DMS53 treated with DMSO at 0.1 percent for 48 hours (cell line): ENCODE measurements around the gene GRIK4.
A peak's percentile ranks its signal among the peaks of the same experiment; 100 is the strongest.

Experiments used
- DNase-seq: peaks from one replicate; lab custom pipeline; 2025; ENCODE audit not compliant: unreplicated experiment; lab: John Stamatoyannopoulos, UW

The GRIK4 gene

GRCh38 chr11:120869516-120870011, 358.0 kb downstream of the GRIK4 start:
- DNase-seq: no peak

GRCh38 chr11:120871194-120871593, 359.6 kb downstream of the GRIK4 start:
- DNase-seq: no peak

GRCh38 chr11:120871924-120872323, 360.4 kb downstream of the GRIK4 start:
- DNase-seq: no peak

- DNase-seq: no peak
These were observed 362.6 kb downstream of the GRIK4 start for GRCh38 chr11:120873966-120874735.

GRCh38 chr11:120875986-120876385, 364.4 kb downstream of the GRIK4 start:
- DNase-seq: no peak

- peak; percentile 51 for DNase-seq
These were observed 366.3 kb downstream of the GRIK4 start for GRCh38 chr11:120877746-120878365.

- no peak for DNase-seq
These were observed 367.2 kb downstream of the GRIK4 start for GRCh38 chr11:120878781-120879180.

GRCh38 chr11:120880498-120881175, 369.1 kb downstream of the GRIK4 start:
- no peak for DNase-seq

- no peak for DNase-seq
These were observed 370.0 kb downstream of the GRIK4 start for GRCh38 chr11:120881596-120881995.

- no peak for DNase-seq
These were observed 370.6 kb downstream of the GRIK4 start for GRCh38 chr11:120882175-120882574.

- no peak for DNase-seq
These were observed 372.0 kb downstream of the GRIK4 start for GRCh38 chr11:120883404-120884080.

GRCh38 chr11:120884154-120885020, 372.8 kb downstream of the GRIK4 start:
- DNase-seq: no peak

- no peak for DNase-seq
These were observed 379.2 kb downstream of the GRIK4 start for GRCh38 chr11:120890609-120891320.

GRCh38 chr11:120893440-120894201, 382.1 kb downstream of the GRIK4 start:
- DNase-seq: no peak

- no peak for DNase-seq
These were observed 382.8 kb downstream of the GRIK4 start for GRCh38 chr11:120894202-120894985.

GRCh38 chr11:120896687-120897086, 385.1 kb downstream of the GRIK4 start:
- DNase-seq: no peak

- DNase-seq: no peak
These were observed 387.0 kb downstream of the GRIK4 start for GRCh38 chr11:120898568-120898967.

- DNase-seq: no peak
These were observed 388.2 kb downstream of the GRIK4 start for GRCh38 chr11:120899720-120900119.
